Kidney epithelial cell (primary cell): ENCODE results near the gene MTHFD2. TPM values are rescaled to one million over a fixed set of nuclear protein-coding genes. Genes with fewer than 3 reads are reported as not detected.

ENCODE experiments used
- DNase-seq: peaks from one replicate; pipeline ENCODE4 v3.0.0-alpha.2; 2010; ENCODE audit warnings: low read depth
- H3K27me3 ChIP-seq: 2 replicates; pipeline ENCODE4 v1.6.0; 2011; ENCODE audit warnings: low read length; ENCODE audit not compliant: control insufficient read depth, insufficient read depth
- H3K36me3 ChIP-seq: 2 replicates; pipeline ENCODE4 v1.5.1; 2011; ENCODE audit warnings: low read length; ENCODE audit not compliant: control insufficient read depth, insufficient read depth
- H3K4me3 ChIP-seq: 2 replicates; pipeline ENCODE4 v1.5.1; 2011; ENCODE audit warnings: low read depth, mild to moderate bottlenecking, control low read depth, low read length
- total RNA-seq: library from RNA; depleted of rRNA; stranded (reverse); fragments of >200 nt; gene quantifications from 2 replicates; pipeline ENCODE4 v1.2.3, GENCODE V29; 2015
- TF ChIP-seq, protein P1 (sequence below): IDR thresholded peaks from 2 replicates; pipeline ENCODE4 v1.5.1; 2011; ENCODE audit warnings: mild to moderate bottlenecking, moderate library complexity, low read length, control low read depth, inconsistent platforms; ENCODE audit not compliant: insufficient read depth, poor library complexity, severe bottlenecking

Gene MTHFD2
- total RNA-seq, 1 donor from 2014 or later: 173 TPM

DNA sequence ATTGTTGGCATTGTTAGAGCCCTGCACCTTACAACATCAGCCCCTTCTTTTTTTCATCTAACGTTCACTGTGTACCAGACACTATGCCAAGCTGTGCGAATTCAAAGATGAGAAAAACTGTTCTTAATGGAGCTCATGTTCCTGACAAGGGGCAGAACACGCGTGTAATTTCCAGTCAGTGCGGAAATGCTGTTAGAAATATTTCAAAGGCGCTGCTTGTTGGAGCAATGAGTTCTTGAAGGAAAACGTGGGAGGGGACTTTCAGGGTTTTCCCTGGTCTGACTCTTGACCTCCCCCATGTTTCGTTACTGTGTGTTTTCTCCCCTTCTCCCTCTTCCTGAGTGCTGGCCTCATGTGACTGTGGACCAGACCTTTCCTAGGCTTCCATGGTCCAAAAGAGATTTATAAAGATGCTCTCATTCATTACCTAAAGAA is 1.5 kb downstream of the MTHFD2 start:
- Histone ChIP-seq H3K27me3 (no peaks in the 10 kb centered on the region), H3K36me3 (no peaks in the 10 kb centered on the region), H3K4me3 (peak overlapping the region; percentile 96)
- no peak for DNase-seq
- TF ChIP-seq, protein P1, sequence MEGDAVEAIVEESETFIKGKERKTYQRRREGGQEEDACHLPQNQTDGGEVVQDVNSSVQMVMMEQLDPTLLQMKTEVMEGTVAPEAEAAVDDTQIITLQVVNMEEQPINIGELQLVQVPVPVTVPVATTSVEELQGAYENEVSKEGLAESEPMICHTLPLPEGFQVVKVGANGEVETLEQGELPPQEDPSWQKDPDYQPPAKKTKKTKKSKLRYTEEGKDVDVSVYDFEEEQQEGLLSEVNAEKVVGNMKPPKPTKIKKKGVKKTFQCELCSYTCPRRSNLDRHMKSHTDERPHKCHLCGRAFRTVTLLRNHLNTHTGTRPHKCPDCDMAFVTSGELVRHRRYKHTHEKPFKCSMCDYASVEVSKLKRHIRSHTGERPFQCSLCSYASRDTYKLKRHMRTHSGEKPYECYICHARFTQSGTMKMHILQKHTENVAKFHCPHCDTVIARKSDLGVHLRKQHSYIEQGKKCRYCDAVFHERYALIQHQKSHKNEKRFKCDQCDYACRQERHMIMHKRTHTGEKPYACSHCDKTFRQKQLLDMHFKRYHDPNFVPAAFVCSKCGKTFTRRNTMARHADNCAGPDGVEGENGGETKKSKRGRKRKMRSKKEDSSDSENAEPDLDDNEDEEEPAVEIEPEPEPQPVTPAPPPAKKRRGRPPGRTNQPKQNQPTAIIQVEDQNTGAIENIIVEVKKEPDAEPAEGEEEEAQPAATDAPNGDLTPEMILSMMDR: no peak

DNA sequence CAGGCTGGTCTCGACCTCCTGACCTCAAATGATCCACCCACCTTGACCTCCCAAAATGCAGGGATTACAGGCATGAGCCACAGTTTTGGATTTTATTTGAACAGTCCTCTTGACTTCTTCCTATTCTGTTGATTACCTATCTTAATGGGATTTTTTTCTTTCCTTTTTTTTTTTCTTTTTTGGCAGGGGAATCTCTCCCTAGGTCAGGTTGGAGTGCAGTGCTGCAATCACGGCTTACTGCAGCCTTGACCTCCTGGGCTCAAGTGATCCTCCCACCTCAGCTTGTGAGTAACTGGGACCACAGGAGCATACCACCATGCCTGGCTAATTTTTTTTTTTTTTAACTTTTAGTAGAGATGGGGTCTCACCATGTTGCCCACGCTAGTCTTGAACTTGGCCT is 2.8 kb downstream of the MTHFD2 start:
- H3K4me3 ChIP-seq: no peak overlapping the region
- H3K36me3 ChIP-seq: no peaks in the 10 kb centered on the region
- TF ChIP-seq, protein P1: no peak
- DNase-seq: no peak
- no peaks in the 10 kb centered on the region for H3K27me3 ChIP-seq

DNA sequence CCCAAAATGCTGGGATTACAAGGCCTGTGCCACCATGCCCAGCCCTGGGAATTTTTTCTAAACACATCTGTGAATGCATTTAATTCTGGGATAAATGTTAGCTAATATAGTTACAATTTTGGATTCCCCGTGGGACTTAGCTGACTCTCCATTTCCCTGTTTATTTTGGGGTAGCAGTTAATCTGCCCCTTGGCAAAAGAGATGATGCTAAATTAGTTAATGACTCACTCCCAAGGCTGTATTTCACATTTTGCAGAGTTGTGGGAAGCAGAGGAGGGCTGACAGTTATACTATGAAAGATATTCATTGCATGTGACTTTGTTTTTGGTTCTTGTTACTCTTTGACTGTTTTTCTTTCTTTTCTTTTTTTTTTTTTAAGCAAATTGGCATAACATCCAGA is 3.2 kb downstream of the MTHFD2 start:
- no peaks in the 10 kb centered on the region for H3K27me3 ChIP-seq
- TF ChIP-seq, protein P1: no peak
- no peak for DNase-seq
- H3K36me3 ChIP-seq: no peaks in the 10 kb centered on the region
- no peak overlapping the region for H3K4me3 ChIP-seq

DNA sequence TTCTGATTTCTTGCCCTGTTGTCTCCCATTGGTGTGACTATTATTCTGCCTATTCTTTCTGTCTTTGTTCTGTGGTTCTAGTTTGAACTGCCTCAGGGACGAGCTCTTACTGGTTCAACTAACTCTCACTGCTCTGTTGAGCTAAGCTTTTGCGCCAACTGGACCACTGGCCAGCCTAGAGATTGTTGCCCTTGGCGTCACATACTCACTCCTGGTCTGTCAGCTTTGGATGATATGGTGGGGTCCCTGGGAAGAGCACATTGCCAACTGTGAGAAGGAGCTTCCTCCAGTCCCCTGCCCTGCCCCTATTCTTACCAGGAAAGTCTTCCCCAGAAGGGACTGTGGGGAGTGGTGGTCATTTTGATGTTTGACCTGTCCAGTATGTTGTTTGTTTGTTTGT is 6.0 kb downstream of the MTHFD2 start:
- no peak overlapping the region for H3K4me3 ChIP-seq
- DNase-seq: no peak
- no peaks in the 10 kb centered on the region for H3K27me3 ChIP-seq
- TF ChIP-seq, protein P1: no peak
- peaks cover 2% of the 10 kb centered on the region for H3K36me3 ChIP-seq

DNA sequence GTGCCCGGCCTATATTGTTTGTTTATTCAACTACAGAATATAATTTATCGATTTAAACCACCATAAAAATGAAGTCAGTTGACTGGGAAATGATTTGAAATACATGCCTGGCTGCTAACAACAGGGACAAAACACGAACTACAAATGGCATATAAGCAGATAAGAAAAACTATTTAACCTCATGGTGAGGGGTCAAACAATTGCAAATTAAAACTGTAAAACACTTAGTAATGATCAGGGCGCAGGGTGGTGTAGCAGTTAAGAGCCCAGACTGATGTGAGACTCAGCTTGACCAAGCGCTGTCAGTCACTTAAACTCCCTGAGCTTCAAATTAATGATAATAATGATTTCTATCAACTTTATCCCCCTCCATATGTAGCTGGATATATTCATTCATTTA is 6.7 kb downstream of the MTHFD2 start:
- no peak for DNase-seq
- Histone ChIP-seq H3K4me3 (no peak overlapping the region), H3K27me3 (no peaks in the 10 kb centered on the region), H3K36me3 (peaks cover 2% of the 10 kb centered on the region)
- TF ChIP-seq, protein P1: no peak

DNA sequence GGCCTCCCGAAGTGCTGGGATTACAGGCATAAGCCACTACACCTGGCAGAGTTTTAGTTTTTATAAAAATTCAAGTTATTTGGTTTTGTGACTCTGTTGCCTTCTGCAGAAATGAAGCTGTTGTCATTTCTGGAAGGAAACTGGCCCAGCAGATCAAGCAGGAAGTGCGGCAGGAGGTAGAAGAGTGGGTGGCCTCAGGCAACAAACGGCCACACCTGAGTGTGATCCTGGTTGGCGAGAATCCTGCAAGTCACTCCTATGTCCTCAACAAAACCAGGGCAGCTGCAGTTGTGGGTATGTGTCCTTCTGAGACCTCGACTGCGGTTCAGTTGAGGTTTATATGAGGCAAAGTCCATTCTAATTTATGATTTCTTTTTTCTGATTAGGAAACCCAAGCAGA is 7.2 kb downstream of the MTHFD2 start:
- TF ChIP-seq, protein P1: no peak
- DNase-seq: no peak
- no peak overlapping the region for H3K4me3 ChIP-seq
- peaks cover 2% of the 10 kb centered on the region for H3K36me3 ChIP-seq
- no peaks in the 10 kb centered on the region for H3K27me3 ChIP-seq
